ENCODE results near the gene RTTN. TPM values are rescaled to one million over a fixed set of nuclear protein-coding genes. Genes with fewer than 3 reads are reported as not detected.
"Not testable (repeated sequence)": the region's sequence is repeated elsewhere in the genome, so short reads cannot be mapped to it uniquely, and the experiment has no call there.

The RTTN gene
- total and polyA plus RNA-seq, 4 donors, result 1.1 to 14.3 (median 8.8) TPM

DNA sequence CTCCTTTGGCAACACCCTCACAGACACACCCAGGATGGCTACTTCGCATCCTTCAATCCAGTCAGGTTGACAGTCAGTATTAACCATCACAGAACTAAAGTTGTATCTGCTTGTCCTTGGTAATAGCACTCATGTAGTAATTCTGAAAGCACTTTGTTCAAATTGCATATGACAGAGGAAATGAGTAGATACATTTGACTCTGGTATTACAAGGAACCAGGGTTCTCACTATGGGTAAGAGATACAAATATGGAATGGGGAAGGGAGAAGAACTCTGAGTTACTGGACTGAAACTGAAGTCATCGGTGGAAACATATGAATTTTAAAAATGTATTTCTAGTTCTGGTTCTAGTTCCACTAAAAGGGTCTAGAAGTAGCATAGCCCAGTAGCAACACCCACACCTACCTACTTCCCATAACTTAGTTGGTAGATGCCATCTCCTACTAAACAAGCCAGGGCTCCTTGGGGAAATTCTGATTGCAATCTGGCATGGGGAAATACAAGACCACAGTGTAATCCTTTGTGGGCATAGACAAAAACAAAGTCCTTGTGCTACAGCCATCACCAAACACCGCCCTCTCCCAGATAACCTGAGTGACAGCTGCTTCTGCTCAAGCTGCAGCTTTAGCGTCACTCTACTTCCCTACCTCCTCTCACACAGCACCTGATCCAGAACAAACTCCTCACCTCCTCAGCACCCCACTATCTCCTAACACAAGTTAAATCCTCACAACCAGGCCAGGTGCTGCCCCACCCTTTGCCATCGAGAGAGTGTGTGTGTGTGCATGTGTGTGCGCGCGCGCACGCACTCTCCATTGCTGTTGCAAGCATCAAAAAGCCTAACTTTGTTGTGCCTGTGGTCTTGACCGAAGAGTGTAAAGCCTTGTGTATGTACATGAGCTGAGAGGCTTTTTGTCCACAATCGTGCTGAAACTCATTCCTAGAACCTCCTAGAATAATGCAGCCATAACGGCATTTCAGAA is 226.5 kb downstream of the RTTN start:
- Histone ChIP-seq H3K4me1 (ENCODE audit: control insufficient read depth in 4 of 4, insufficient read depth in 4 of 4, low read length in 3 of 4) (no peaks in the 10 kb centered on the region), H3K9ac (ENCODE audit: low read depth in 1 of 2, low read length in 2 of 2) (no peak overlapping the region), H3K9me3 (ENCODE audit: control insufficient read depth in 4 of 4, low read length in 3 of 4) (peaks cover 2 to 6% (median 6%) of the 10 kb centered on the region in 4 donors), H3K27ac (ENCODE audit: low read depth in 1 of 2, low read length in 2 of 2) (no peak overlapping the region), H3K36me3 (ENCODE audit: control insufficient read depth in 4 of 4, insufficient read depth in 3 of 4, low read depth in 1 of 4, low read length in 3 of 4) (peaks cover 0 to 15% (median 4%) of the 10 kb centered on the region in 4 donors), H3K27me3 (ENCODE audit: control insufficient read depth in 4 of 4, insufficient read depth in 4 of 4, low read length in 3 of 4) (no peaks in the 10 kb centered on the region), H3K4me3 (ENCODE audit: low read depth in 1 of 3, low read length in 3 of 3) (no peak overlapping the region)
- DNase-seq (ENCODE audit: low spot score), result no peak
- 89% methylated on average over 13 of the region's 13 CpGs for WGBS
- TF ChIP-seq FOXA2 (IDR thresholded peaks at IDR 0.05), result no peak
- no peak for TF ChIP-seq SP1 (IDR thresholded peaks at IDR 0.05)
- TF ChIP-seq FOXA1 (IDR thresholded peaks at IDR 0.05), result no peak
- no peak for TF ChIP-seq RXRA (IDR thresholded peaks at IDR 0.05)
- no peak for TF ChIP-seq NR2F2 (IDR thresholded peaks at IDR 0.05)
- TF ChIP-seq, protein P1, sequence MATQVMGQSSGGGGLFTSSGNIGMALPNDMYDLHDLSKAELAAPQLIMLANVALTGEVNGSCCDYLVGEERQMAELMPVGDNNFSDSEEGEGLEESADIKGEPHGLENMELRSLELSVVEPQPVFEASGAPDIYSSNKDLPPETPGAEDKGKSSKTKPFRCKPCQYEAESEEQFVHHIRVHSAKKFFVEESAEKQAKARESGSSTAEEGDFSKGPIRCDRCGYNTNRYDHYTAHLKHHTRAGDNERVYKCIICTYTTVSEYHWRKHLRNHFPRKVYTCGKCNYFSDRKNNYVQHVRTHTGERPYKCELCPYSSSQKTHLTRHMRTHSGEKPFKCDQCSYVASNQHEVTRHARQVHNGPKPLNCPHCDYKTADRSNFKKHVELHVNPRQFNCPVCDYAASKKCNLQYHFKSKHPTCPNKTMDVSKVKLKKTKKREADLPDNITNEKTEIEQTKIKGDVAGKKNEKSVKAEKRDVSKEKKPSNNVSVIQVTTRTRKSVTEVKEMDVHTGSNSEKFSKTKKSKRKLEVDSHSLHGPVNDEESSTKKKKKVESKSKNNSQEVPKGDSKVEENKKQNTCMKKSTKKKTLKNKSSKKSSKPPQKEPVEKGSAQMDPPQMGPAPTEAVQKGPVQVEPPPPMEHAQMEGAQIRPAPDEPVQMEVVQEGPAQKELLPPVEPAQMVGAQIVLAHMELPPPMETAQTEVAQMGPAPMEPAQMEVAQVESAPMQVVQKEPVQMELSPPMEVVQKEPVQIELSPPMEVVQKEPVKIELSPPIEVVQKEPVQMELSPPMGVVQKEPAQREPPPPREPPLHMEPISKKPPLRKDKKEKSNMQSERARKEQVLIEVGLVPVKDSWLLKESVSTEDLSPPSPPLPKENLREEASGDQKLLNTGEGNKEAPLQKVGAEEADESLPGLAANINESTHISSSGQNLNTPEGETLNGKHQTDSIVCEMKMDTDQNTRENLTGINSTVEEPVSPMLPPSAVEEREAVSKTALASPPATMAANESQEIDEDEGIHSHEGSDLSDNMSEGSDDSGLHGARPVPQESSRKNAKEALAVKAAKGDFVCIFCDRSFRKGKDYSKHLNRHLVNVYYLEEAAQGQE (IDR thresholded peaks at IDR 0.05), result no peak
- no peak for TF ChIP-seq GABPA (IDR thresholded peaks at IDR 0.05 in 1 of 2, conservative IDR thresholded peaks at IDR 0.05 in 1 of 2)
- no peak for TF ChIP-seq TAF1 (conservative IDR thresholded peaks at IDR 0.05)

DNA sequence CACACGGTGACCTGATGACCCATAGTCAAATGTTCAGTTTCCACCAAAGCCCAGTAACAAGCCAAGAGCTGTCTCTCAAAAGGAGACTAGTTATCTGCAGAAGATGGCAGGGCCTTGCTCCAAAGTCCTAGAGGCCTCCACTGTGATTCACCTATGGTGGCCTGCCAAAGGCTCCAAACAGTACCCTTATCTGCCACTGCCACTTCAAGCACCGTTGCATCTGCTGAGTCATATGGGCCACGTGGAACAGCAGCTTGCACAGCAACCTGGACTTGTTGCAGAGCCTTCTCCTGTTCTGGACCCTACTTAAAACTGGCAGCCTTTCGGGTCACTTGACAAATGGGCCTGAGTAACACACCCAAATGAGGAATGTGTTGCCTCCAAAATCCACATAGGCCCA is 230.2 kb downstream of the RTTN start:
- not testable (repeated sequence) for H3K27ac ChIP-seq (ENCODE audit: low read depth in 1 of 2, low read length in 2 of 2); H3K27me3 ChIP-seq (ENCODE audit: control insufficient read depth in 4 of 4, insufficient read depth in 4 of 4, low read length in 3 of 4); H3K9ac ChIP-seq (ENCODE audit: low read depth in 1 of 2, low read length in 2 of 2); H3K4me1 ChIP-seq (ENCODE audit: control insufficient read depth in 4 of 4, insufficient read depth in 4 of 4, low read length in 3 of 4); H3K4me3 ChIP-seq (ENCODE audit: low read depth in 1 of 3, low read length in 3 of 3); DNase-seq (ENCODE audit: low spot score); H3K36me3 ChIP-seq (ENCODE audit: control insufficient read depth in 4 of 4, insufficient read depth in 3 of 4, low read depth in 1 of 4, low read length in 3 of 4)
- H3K9me3 ChIP-seq (ENCODE audit: control insufficient read depth in 4 of 4, low read length in 3 of 4), result peaks cover 2 to 15% (median 8%) of the 10 kb centered on the region in 4 donors
- 93% methylated on average over 4 of the region's 4 CpGs for WGBS

DNA sequence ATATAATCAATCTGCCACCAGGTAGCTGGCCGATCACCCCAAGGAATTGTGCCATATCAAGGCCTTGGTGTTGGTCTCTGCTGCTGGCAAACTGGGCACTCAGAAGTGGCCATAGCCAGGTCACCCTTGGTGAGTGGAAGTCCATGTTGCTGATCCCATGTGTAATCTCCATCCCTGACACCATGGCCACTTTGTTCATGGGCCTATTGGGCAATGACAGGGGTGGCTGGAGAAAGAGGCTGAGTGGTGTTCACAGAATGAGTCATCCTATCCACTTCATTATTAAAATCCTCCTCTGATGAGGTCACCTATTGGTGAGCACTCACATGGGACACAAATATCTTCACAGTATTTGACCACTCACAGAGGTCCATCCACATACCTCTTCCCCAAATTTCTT is 231.1 kb downstream of the RTTN start:
- Histone ChIP-seq H3K4me3 (ENCODE audit: low read depth in 1 of 3, low read length in 3 of 3) (no peak overlapping the region), H3K27me3 (ENCODE audit: control insufficient read depth in 4 of 4, insufficient read depth in 4 of 4, low read length in 3 of 4) (no peaks in the 10 kb centered on the region), H3K36me3 (ENCODE audit: control insufficient read depth in 4 of 4, insufficient read depth in 3 of 4, low read depth in 1 of 4, low read length in 3 of 4) (peaks cover 0 to 5% (median 1%) of the 10 kb centered on the region in 4 donors), H3K9ac (ENCODE audit: low read depth in 1 of 2, low read length in 2 of 2) (no peak overlapping the region), H3K27ac (ENCODE audit: low read depth in 1 of 2, low read length in 2 of 2) (no peak overlapping the region), H3K9me3 (ENCODE audit: control insufficient read depth in 4 of 4, low read length in 3 of 4) (peaks cover 2 to 15% (median 8%) of the 10 kb centered on the region in 4 donors), H3K4me1 (ENCODE audit: control insufficient read depth in 4 of 4, insufficient read depth in 4 of 4, low read length in 3 of 4) (no peaks in the 10 kb centered on the region)
- 49% methylated on average over 1 of the region's 1 CpG for WGBS
- DNase-seq (ENCODE audit: low spot score), result no peak
- TF ChIP-seq FOXA2 (IDR thresholded peaks at IDR 0.05) (no peak), YY1 (IDR thresholded peaks at IDR 0.05) (no peak), TAF1 (conservative IDR thresholded peaks at IDR 0.05) (no peak), HNF4G (IDR thresholded peaks at IDR 0.05) (no peak), SP1 (IDR thresholded peaks at IDR 0.05) (no peak), EGR1 (IDR thresholded peaks at IDR 0.05; ENCODE audit: low read depth in 2 of 2) (no peak)
- TF ChIP-seq, protein P1 (IDR thresholded peaks at IDR 0.05), result no peak
- TF ChIP-seq, protein P2, sequence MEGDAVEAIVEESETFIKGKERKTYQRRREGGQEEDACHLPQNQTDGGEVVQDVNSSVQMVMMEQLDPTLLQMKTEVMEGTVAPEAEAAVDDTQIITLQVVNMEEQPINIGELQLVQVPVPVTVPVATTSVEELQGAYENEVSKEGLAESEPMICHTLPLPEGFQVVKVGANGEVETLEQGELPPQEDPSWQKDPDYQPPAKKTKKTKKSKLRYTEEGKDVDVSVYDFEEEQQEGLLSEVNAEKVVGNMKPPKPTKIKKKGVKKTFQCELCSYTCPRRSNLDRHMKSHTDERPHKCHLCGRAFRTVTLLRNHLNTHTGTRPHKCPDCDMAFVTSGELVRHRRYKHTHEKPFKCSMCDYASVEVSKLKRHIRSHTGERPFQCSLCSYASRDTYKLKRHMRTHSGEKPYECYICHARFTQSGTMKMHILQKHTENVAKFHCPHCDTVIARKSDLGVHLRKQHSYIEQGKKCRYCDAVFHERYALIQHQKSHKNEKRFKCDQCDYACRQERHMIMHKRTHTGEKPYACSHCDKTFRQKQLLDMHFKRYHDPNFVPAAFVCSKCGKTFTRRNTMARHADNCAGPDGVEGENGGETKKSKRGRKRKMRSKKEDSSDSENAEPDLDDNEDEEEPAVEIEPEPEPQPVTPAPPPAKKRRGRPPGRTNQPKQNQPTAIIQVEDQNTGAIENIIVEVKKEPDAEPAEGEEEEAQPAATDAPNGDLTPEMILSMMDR (IDR thresholded peaks at IDR 0.05; ENCODE audit: low read depth, low read length, missing input control), result no peak
- TF ChIP-seq, protein P3, sequence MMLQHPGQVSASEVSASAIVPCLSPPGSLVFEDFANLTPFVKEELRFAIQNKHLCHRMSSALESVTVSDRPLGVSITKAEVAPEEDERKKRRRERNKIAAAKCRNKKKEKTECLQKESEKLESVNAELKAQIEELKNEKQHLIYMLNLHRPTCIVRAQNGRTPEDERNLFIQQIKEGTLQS (IDR thresholded peaks at IDR 0.05), result no peak
- TF ChIP-seq, protein P4, sequence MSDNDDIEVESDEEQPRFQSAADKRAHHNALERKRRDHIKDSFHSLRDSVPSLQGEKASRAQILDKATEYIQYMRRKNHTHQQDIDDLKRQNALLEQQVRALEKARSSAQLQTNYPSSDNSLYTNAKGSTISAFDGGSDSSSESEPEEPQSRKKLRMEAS (IDR thresholded peaks at IDR 0.05), result no peak
